Vagina (tissue), 2 donors: ENCODE data around the gene SLC6A6. TPM values are rescaled to one million over a fixed set of nuclear protein-coding genes. Genes with fewer than 3 reads are reported as not detected.

ENCODE experiments used
- DNase-seq, 2 donors: peaks; one replicate each; pipeline ENCODE4 v3.0.0-alpha.2; 2017; ENCODE audit errors: extremely low spot score in 2 of 2
- H3K27ac ChIP-seq: fragments of 200-600 bp; sonication (generic); one replicate; pipeline ENCODE4 v1.5.1; 2019
- H3K27me3 ChIP-seq: fragments of 200-600 bp; sonication (generic); one replicate; pipeline ENCODE4 v1.5.1; 2019
- H3K36me3 ChIP-seq, 2 donors: fragments of 200-600 bp; sonication (generic); one replicate each; pipeline ENCODE4 v1.5.1; 2017 to 2019
- H3K4me1 ChIP-seq: fragments of 200-600 bp; sonication (generic); one replicate; pipeline ENCODE4 v1.5.1; 2019
- H3K4me3 ChIP-seq, 2 donors: fragments of 200-600 bp; sonication (generic); 1 replicate in 1 of 2; 2 replicates in 1 of 2; pipeline ENCODE4 v1.5.1; 2016 to 2019
- H3K9me3 ChIP-seq: fragments of 200-600 bp; sonication (generic); one replicate; pipeline ENCODE4 v1.5.1; 2019
- CTCF ChIP-seq, 3 experiments: fragments of 450-650 bp in 2 of 3; fragments of 200-600 bp in 1 of 3; sonication (generic) in 1 of 3; IDR thresholded peaks; one replicate each; pipeline ENCODE4 v1.5.1; 2017 to 2019; ENCODE audit warnings: antibody characterized with exemption in 3 of 3, mild to moderate bottlenecking in 2 of 3, moderate library complexity in 2 of 3
- POLR2A ChIP-seq, 2 donors: fragments of 450-650 bp; IDR thresholded peaks; one replicate each; pipeline ENCODE4 v1.6.1; 2017; ENCODE audit warnings: antibody characterized with exemption in 2 of 2, mild to moderate bottlenecking in 2 of 2, moderate library complexity in 2 of 2
- POLR2AphosphoS5 ChIP-seq, 2 donors: sonication (generic); formaldehyde crosslinking; IDR thresholded peaks; one replicate each; pipeline ENCODE4 v1.9.0; 2017; ENCODE audit warnings: antibody characterized with exemption in 2 of 2, mild to moderate bottlenecking in 2 of 2, low read depth in 1 of 2; ENCODE audit not compliant: insufficient read depth in 1 of 2
- intact Hi-C: fragments of 100-400 bp; cut with DNase I; formaldehyde crosslinking; loops from one replicate; pipeline ENCODE4 v1.15.1; 2023
- total RNA-seq: library from RNA; depleted of rRNA; stranded (reverse); fragments of >200 nt; gene quantifications from one replicate; pipeline ENCODE4 v1.2.3, GENCODE V29; 2016

The SLC6A6 gene
- total RNA-seq, 1 donor from 2014 or later: 30.7 TPM

DNA sequence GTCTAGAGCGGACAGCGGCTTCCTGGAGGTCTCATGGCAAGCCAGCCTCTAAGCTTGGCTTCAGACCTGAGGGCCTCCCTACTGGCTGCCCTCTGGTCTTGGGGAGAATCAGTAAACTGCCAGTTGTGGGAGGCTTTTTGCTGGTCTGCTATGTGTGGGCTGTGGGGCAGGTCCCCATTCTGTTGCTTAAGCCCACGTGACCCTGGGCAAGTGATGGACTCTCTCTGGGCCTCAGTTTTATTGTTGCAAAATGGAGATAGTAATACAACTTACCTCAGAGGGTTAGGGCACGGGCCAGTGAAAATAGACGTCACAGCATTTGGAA is 61.7 kb downstream of the SLC6A6 start:
- peaks cover 0 to 28% of the 10 kb centered on the region in 2 donors for H3K36me3 ChIP-seq
- no peak for DNase-seq
- TF ChIP-seq CTCF (IDR thresholded peaks at IDR 0.05) (no peak), POLR2AphosphoS5 (IDR thresholded peaks at IDR 0.05; ENCODE audit: insufficient read depth in 1 of 2, low read depth in 1 of 2) (no peak), POLR2A (IDR thresholded peaks at IDR 0.05) (no peak)
- no peaks in the 10 kb centered on the region for H3K9me3 ChIP-seq
- peaks cover 21% of the 10 kb centered on the region for H3K4me1 ChIP-seq
- no peaks in the 10 kb centered on the region for H3K27me3 ChIP-seq
- intact Hi-C loops: loop anchor here (10.0 kb wide), 1 partner anchor 569 kb away; no protein-coding TSS in a partner anchor
- no peak overlapping the region for H3K4me3 ChIP-seq
- no peak overlapping the region for H3K27ac ChIP-seq

DNA sequence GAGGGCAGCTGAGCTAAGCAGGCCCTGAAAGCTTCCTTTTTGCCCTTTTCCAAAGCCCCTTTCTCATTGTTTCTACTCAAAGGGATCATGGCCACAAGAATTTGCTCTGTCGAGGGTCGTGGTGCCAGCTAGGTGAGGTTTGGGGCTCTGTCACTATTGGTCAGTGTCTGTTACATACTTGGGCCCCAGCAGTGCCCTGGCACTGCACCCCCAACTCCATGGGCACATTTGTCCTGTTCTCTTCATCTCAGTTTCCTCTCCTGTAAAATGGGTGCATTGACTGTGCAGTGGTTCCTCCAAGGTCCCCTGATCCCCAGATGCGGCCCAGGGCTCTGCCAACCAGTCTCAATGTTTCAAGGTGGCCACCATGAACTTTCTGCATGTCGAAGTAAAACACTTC is 62.1 kb downstream of the SLC6A6 start:
- intact Hi-C loops: loop anchor here (10.0 kb wide), 1 partner anchor 570 kb away; no protein-coding TSS in a partner anchor
- Histone ChIP-seq H3K4me3 (no peak overlapping the region), H3K36me3 (peaks cover 0 to 32% of the 10 kb centered on the region in 2 donors)

DNA sequence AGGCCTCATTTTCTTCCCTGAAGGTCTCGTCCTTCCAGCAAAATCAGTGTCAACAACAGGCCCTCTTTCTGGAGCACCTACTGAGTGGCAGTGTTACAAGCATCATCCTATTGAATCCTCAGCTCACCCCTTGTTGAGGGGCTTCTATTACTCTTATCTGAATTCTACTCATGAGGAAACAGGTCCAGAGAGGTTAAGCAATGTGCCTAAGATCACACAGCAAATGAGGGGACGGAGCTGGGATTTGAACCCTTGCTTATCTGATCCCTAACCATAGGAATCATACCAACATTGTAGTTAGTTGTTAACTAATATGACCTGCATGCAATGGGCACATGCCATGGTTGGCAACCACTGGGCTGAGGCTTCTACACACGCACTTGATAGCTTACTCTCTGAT is 63.0 kb downstream of the SLC6A6 start:
- intact Hi-C loops: loop anchor here (5.0 to 10.0 kb wide), 3 partner anchors 203 to 571 kb away; no protein-coding TSS in a partner anchor
- Histone ChIP-seq H3K27me3 (no peaks in the 10 kb centered on the region), H3K36me3 (peaks cover 0 to 36% of the 10 kb centered on the region in 2 donors), H3K4me3 (no peak overlapping the region), H3K9me3 (no peaks in the 10 kb centered on the region), H3K4me1 (peaks cover 16% of the 10 kb centered on the region), H3K27ac (no peak overlapping the region)
- TF ChIP-seq POLR2A (IDR thresholded peaks at IDR 0.05): no peak
- TF ChIP-seq CTCF (IDR thresholded peaks at IDR 0.05): no peak
- TF ChIP-seq POLR2AphosphoS5 (IDR thresholded peaks at IDR 0.05; ENCODE audit: insufficient read depth in 1 of 2, low read depth in 1 of 2): no peak
- no peak for DNase-seq

More for the DNA sequence above, 62.1 kb downstream of the SLC6A6 start:
- Histone ChIP-seq H3K4me1 (peaks cover 21% of the 10 kb centered on the region), H3K27me3 (no peaks in the 10 kb centered on the region), H3K9me3 (no peaks in the 10 kb centered on the region), H3K27ac (no peak overlapping the region)
- no peak for DNase-seq
- no peak for TF ChIP-seq POLR2AphosphoS5 (IDR thresholded peaks at IDR 0.05; ENCODE audit: insufficient read depth in 1 of 2, low read depth in 1 of 2)
- no peak for TF ChIP-seq CTCF (IDR thresholded peaks at IDR 0.05)
- no peak for TF ChIP-seq POLR2A (IDR thresholded peaks at IDR 0.05)

GRCh38 chr3:14466179-14466903 is 63.9 kb downstream of the SLC6A6 start:
- DNase-seq: no peak
- TF ChIP-seq CTCF (IDR thresholded peaks at IDR 0.05) (no peak), POLR2A (IDR thresholded peaks at IDR 0.05) (no peak), POLR2AphosphoS5 (IDR thresholded peaks at IDR 0.05; ENCODE audit: insufficient read depth in 1 of 2, low read depth in 1 of 2) (no peak)
- H3K27ac ChIP-seq: no peak overlapping the region
- intact Hi-C loops: loop anchor here (5.0 to 10.0 kb wide), 3 partner anchors 204 to 572 kb away; no protein-coding TSS in a partner anchor
- no peaks in the 10 kb centered on the region for H3K9me3 ChIP-seq
- H3K4me3 ChIP-seq: no peak overlapping the region
- peaks cover 0 to 39% of the 10 kb centered on the region in 2 donors for H3K36me3 ChIP-seq
- H3K4me1 ChIP-seq: peaks cover 7% of the 10 kb centered on the region
- no peaks in the 10 kb centered on the region for H3K27me3 ChIP-seq
